ENCODE results near the gene COL21A1.

The COL21A1 gene

DNA sequence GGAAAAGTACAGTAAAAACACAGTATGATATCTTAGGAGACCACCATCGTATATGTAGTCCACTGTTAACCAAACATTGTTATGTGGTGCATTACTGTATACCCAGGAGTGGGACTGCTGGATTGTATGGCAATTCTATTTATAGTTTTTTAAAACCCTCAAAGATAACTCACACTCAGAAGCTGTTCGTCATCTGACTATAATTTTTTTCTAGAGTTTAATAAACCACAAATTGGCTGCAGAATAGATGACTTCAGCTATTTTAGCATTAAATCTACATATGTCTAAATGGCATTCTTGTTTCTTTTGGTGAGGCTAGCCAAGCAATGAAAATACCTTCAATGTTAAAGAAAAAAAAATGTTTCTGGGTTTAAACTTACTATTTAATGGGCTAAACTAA is 237.7 kb downstream of the COL21A1 start:
- peak; percentile 67 to 70 for DNase-seq (ENCODE audit: low read depth in 2 of 2)

All from fibroblast of skin of left quadriceps (primary cell).